GM11168 (cell line): ENCODE data around the gene DLG1.

Source experiments
- in situ Hi-C: fragments of 300-500 bp; cut with MboI; formaldehyde crosslinking; loops from one replicate; pipeline ENCODE4 v1.12.0; 2022; ENCODE audit warnings: low sequenced_read_pairs; ENCODE audit not compliant: unreplicated experiment

The DLG1 gene

GRCh38 chr3:197008436-197009209 lies 289.8 kb downstream of the DLG1 start:
- in situ Hi-C loops = loop anchor here (10.0 kb wide), 1 partner anchor 156 kb away; no protein-coding TSS in a partner anchor

DNA sequence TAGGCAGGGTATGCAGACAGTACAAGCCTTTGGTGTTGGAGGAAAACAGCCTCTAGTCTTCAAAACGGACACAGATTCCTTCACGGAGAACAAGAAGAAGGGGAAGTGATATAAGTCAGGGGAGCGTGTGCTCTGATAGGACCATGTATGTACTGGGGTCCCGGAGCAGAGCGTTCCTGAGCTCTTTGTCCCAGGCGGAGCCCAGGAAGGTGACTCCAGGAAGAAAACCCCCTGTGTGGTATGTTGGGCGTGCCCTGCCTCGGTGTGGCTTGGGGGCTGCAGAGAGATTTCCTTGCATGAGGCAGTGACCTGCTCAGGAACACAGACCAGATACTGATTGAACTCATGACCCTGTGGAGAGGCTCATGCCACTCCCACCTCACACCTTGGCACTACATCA lies 290.5 kb downstream of the DLG1 start:
- in situ Hi-C loops = loop anchor here (10.0 kb wide), 1 partner anchor 157 kb away; no protein-coding TSS in a partner anchor

GRCh38 chr3:197007296-197007940 lies 291.0 kb downstream of the DLG1 start:
- in situ Hi-C loops = loop anchor here (10.0 kb wide), 1 partner anchor 157 kb away; no protein-coding TSS in a partner anchor

DNA sequence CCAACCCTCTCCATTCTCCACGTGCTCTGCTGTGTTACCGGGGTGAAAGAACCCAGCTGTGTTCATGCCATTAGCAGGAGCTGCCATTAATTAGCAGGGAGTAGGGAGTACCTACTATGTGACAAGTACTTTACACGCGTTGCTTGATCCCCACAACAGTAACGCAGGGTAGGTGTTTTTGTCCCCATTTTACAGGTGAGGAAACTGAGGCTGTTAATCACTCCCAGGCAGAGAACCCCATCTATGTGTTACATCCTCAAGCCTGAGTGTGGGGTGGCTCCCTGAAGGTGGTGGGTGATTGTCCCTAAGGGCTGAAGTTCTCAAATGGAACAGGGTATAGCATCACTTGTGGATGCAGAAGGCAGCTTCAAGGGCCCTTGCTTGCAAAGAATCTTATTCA lies 291.6 kb downstream of the DLG1 start:
- in situ Hi-C loops = loop anchor here (10.0 kb wide), 1 partner anchor 158 kb away; no protein-coding TSS in a partner anchor

DNA sequence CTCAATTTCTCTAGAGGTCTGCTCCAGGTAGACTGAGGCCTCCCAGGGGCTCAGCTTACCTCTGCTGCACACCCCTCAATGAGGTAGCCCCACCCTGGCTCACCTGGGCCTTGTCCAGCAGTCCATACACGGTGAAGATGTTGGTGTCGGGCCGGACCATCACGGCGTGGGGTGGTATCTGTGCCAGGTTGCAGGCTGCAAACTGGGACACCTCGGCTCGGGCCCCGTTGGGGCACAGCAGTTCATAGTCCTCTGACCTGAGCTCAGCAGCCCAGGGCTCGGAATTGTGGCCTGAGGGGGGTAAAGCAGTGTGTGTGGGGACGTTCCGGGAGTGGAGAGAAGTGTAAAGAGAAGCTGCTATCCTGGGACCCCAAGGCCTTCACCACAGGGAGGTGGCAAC lies 292.0 kb downstream of the DLG1 start:
- in situ Hi-C loops = loop anchor here (10.0 kb wide), 1 partner anchor 158 kb away; no protein-coding TSS in a partner anchor

DNA sequence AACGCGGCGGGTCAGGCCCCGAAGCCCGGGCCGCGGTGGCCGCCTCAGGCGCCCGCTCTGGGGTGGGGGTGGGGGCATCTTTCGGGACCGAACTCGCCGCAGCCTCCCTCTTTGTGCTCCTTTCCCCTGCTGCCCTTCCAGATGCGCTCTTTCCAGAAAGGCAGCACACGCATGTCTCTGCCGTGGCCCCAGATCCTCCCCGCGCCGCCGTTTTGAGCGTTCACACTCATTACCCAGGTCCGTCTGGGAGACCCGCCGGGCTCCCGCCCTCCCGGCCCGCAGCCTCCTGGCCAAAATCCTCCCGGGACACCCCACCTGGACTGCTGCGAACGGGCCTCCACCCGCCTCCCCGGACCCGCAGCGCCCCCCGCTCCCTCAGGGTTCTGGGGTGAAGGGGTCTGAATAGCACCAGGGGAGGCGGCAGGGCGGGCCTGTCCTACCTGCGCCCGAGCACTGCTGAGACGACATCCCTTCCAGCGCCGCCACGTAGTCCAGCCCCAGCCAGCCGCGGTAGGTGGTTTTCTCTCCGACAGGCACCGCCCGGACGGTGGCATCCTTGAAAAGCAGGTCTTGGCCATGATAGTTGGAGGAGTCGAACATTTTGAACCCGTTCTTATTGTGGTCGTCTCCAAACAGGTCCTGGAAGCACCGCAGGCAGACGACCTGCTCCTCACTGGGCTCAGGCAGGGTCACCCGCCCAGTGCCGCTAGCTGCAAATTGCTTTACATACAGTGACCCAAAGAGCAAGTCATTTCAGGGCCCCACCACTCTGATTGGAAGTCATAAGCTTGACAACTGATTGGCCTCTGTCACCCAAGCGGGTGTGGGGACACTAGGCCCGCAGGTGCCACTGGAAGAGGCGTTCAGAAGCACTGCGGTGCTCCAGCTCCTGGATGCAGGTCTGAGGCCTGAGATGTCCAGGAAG lies 294.7 kb downstream of the DLG1 start:
- in situ Hi-C loops = loop anchor here (10.0 kb wide), 1 partner anchor 161 kb away; no protein-coding TSS in a partner anchor

GRCh38 chr3:197002701-197003454 lies 295.5 kb downstream of the DLG1 start:
- in situ Hi-C loops = loop anchor here (10.0 kb wide), 1 partner anchor 162 kb away; no protein-coding TSS in a partner anchor

GRCh38 chr3:197001972-197002700 lies 296.3 kb downstream of the DLG1 start:
- in situ Hi-C loops = loop anchor here (10.0 kb wide), 1 partner anchor 163 kb away; no protein-coding TSS in a partner anchor

DNA sequence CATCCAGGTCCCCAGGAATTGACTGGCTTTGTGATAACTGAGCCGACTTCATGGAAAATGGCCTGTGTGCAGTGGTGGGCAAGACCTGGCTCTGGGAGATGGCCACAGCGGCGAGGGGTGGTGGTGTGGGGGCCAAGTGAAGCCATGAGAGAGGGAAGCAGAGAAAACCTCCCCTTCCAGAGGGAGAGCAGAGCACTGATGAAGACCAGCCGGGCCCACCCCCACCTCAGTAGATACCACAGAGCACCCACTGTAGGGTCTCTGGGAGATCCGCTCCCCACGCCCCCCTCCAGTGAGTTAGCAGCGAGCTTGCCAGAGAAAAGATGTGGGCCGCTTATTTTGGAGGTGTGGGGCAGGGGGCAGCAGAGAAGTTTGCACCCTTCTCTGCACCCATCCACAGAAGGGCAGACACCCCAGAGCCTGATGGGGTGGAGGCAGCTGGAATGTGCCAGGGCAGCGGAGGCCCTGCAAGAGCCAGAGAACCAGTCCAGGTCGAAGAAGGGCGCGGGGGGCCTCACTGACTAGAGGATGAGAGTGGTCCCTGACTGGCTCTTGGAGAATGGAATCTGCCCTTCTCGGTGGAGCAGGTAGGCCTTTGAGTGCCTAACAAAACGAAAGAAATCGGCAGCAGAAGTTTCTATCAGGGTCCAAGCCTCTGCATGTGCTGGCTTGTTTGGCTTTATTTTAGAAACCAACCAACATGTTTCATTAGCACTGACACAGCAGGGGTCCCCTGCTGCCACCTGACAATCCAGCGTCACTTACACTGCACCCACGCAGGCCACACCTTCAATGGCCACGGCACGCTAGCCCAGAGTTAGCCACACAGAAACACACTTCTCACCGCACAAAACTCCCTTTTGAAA lies 297.1 kb downstream of the DLG1 start:
- in situ Hi-C loops = loop anchor here (10.0 kb wide), 1 partner anchor 163 kb away; no protein-coding TSS in a partner anchor

DNA sequence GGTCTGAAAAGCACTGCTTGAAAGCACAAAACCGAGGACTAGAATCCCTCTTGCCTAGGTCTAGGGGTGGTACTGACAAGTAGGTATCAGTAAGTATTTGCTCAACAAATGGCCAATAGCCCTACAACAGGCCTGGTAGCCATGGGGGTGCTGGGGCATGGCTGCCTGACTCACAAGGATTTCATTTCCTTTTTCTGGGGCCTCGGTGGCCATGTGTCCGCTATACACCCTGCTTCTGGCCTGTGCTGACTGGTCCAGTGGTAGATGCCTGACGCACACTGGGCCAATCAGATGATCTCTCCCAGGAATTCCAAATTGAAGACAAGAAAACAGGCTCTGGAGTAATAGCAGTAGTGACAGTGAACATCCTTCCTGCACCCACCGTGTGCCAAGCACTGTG lies 298.2 kb downstream of the DLG1 start:
- in situ Hi-C loops = loop anchor here (10.0 kb wide), 1 partner anchor 165 kb away; no protein-coding TSS in a partner anchor

GRCh38 chr3:196998966-196999760 lies 299.2 kb downstream of the DLG1 start:
- in situ Hi-C loops = loop anchor here (25.0 kb wide), 1 partner anchor 513 kb away; no protein-coding TSS in a partner anchor

- in situ Hi-C loops = loop anchor here (25.0 kb wide), 1 partner anchor 515 kb away; no protein-coding TSS in a partner anchor
Measured at GRCh38 chr3:196997311-196997710, 301.1 kb downstream of the DLG1 start.

GRCh38 chr3:196996454-196997265 lies 301.8 kb downstream of the DLG1 start:
- in situ Hi-C loops = loop anchor here (25.0 kb wide), 1 partner anchor 516 kb away; no protein-coding TSS in a partner anchor

GRCh38 chr3:196995646-196996355 lies 302.6 kb downstream of the DLG1 start:
- in situ Hi-C loops = loop anchor here (25.0 kb wide), 1 partner anchor 516 kb away; no protein-coding TSS in a partner anchor

DNA sequence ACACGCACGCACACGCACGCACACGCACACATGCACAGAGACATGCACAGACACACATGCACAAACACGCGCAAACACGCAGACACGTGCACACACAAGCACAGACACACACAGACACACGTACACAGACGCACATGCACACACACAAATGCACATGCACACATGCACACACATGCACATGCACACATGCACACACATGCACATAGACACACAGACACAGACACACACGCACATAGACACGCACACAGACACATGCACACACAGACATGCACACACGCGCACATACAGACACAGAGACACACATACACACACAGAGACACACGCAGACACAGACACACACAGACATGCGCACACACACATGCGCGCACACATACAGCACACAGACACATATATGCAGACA lies 303.4 kb downstream of the DLG1 start:
- in situ Hi-C loops = loop anchor here (25.0 kb wide), 1 partner anchor 517 kb away; no protein-coding TSS in a partner anchor
